Astrocyte of the spinal cord (primary cell): Measurements from ENCODE around the gene TMF1.

Experiments used
- DNase-seq: peaks from one replicate; pipeline ENCODE4 v3.0.0; 2011; ENCODE audit warnings: low read depth, low spot score
- H3K4me3 ChIP-seq: 2 replicates; pipeline ENCODE4 v1.5.1; 2011; ENCODE audit warnings: low read depth, mild to moderate bottlenecking, low read length, moderate library complexity
- in situ Hi-C: cut with HindIII; loops from 2 replicates; pipeline ENCODE4 v1.10.0; 2017; ENCODE audit warnings: low sequenced_read_pairs
- TF ChIP-seq, protein P1 (sequence below): IDR thresholded peaks from 2 replicates; pipeline ENCODE4 v1.5.1; 2012; ENCODE audit warnings: low read depth, mild to moderate bottlenecking, low read length, inconsistent platforms

Gene TMF1, protein sequence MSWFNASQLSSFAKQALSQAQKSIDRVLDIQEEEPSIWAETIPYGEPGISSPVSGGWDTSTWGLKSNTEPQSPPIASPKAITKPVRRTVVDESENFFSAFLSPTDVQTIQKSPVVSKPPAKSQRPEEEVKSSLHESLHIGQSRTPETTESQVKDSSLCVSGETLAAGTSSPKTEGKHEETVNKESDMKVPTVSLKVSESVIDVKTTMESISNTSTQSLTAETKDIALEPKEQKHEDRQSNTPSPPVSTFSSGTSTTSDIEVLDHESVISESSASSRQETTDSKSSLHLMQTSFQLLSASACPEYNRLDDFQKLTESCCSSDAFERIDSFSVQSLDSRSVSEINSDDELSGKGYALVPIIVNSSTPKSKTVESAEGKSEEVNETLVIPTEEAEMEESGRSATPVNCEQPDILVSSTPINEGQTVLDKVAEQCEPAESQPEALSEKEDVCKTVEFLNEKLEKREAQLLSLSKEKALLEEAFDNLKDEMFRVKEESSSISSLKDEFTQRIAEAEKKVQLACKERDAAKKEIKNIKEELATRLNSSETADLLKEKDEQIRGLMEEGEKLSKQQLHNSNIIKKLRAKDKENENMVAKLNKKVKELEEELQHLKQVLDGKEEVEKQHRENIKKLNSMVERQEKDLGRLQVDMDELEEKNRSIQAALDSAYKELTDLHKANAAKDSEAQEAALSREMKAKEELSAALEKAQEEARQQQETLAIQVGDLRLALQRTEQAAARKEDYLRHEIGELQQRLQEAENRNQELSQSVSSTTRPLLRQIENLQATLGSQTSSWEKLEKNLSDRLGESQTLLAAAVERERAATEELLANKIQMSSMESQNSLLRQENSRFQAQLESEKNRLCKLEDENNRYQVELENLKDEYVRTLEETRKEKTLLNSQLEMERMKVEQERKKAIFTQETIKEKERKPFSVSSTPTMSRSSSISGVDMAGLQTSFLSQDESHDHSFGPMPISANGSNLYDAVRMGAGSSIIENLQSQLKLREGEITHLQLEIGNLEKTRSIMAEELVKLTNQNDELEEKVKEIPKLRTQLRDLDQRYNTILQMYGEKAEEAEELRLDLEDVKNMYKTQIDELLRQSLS

DNA sequence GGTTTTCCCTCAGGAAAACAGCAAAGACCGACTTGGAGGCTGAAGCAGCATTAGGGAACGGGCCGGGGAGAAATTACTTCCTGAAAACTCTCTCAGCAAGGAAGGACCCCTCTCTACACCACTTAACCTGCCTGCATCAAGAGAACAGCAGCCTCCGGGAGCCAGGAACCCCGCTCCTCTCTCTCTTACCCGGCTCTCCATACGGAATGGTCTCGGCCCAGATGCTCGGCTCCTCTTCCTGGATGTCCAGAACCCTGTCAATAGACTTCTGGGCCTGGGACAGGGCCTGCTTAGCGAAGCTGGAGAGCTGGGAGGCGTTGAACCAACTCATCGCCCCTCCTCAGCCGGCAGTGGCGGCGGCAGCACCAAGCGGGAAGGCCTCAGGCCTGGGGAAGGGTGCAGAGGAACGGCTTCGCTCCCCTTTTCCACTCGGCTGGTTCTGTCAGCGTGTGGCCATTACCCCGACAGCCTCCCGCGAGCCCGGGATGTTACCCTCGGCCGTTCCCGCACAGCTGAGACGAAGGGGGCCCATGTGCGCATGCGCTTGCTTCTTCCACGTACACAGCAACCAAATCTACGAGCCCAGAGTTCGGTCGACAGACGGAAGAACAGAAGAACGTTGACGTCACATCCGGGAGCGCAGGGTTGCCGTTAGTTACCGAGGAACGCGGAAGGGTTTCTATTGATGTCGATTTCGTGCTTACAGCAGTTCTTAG, at the start of gene TMF1:
Gene TMF1 (minus strand): TSS at position 578 of the 716 bp plus-strand sequence. CDS start 247 bp downstream, at position 331.
- DNase-seq = peak; percentile 98
- in situ Hi-C loops = no loop called here
- TF ChIP-seq, protein P1, sequence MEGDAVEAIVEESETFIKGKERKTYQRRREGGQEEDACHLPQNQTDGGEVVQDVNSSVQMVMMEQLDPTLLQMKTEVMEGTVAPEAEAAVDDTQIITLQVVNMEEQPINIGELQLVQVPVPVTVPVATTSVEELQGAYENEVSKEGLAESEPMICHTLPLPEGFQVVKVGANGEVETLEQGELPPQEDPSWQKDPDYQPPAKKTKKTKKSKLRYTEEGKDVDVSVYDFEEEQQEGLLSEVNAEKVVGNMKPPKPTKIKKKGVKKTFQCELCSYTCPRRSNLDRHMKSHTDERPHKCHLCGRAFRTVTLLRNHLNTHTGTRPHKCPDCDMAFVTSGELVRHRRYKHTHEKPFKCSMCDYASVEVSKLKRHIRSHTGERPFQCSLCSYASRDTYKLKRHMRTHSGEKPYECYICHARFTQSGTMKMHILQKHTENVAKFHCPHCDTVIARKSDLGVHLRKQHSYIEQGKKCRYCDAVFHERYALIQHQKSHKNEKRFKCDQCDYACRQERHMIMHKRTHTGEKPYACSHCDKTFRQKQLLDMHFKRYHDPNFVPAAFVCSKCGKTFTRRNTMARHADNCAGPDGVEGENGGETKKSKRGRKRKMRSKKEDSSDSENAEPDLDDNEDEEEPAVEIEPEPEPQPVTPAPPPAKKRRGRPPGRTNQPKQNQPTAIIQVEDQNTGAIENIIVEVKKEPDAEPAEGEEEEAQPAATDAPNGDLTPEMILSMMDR = peak; percentile 4
- peak within 1 kb of the TSS; percentile 99 for H3K4me3 ChIP-seq

DNA sequence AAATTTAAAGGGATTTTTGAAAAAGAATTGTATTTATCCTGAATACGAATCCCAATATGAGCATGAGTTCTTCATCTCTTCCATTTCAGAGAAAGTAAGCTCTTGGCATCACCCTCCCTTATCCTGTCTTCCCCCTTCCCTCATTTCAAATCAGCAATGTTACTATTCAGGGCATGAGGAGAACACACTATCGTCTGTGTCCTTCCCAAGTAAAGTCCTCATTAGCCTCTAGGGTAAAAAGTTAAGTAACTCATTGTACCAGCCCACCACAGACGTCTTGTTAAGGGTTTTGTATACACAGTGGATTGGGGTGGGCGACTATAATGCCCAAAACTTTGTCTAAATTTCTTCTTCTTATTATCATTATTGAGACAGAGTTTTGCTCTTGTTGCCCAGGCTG, 47.4 kb upstream of the TMF1 start:
- H3K4me3 ChIP-seq = no peak overlapping the region
- no peak for DNase-seq
- TF ChIP-seq, protein P1 = no peak
- in situ Hi-C loops = no loop called here

DNA sequence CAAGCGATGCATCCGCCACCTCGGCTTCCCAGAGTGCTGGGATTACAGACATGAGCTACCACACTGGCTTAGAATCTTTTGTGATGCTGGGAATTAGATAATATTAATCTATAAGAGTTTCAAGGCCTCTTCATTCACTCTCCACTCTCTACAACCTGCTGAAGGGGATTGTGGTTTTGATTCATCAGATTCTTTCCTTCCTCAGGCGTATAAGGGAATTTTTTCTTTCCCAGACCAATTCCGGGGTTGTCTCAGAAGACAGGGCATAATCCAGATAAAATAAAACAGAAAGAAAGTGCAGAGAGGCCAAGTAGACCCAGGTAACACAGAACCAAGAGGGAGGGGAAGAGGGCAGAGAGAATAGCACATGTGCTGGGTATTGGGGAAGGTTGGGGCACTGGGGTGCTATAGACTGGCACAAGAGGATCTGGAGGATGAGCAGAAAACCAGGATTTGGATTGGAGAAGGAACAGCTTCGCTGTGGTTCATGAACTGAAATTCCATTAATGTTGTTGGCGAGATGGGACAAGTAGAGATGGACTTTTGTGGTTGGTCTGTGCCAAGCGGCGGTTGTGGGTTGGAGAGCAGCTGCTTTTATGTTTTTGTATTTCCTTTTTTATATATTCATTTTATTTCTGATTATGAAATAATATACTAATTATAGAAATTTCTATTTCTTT, 45.4 kb upstream of the TMF1 start:
- in situ Hi-C loops = no loop called here
- TF ChIP-seq, protein P1 = no peak
- no peak overlapping the region for H3K4me3 ChIP-seq
- DNase-seq = no peak

DNA sequence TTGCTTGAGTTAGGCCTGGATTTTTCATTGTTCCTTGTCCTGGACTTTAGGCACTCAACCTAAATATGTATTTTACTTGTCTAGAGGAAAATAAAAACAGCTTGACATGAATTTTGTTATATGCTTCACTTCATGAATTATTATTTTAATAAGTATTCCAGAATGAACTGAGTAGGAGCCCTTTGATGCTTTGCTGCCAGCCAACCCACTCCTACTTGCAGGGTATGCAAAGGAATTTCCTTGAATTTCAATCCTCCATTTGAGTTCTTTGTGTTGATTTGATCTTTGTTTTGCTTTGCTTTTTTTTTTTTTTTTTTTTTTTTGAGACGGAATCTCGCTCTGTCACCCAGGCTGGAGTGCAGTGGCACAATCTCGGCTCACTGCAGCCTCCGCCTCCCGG, 44.2 kb upstream of the TMF1 start:
- in situ Hi-C loops = no loop called here
- no peak overlapping the region for H3K4me3 ChIP-seq
- no peak for DNase-seq
- TF ChIP-seq, protein P1 = no peak

DNA sequence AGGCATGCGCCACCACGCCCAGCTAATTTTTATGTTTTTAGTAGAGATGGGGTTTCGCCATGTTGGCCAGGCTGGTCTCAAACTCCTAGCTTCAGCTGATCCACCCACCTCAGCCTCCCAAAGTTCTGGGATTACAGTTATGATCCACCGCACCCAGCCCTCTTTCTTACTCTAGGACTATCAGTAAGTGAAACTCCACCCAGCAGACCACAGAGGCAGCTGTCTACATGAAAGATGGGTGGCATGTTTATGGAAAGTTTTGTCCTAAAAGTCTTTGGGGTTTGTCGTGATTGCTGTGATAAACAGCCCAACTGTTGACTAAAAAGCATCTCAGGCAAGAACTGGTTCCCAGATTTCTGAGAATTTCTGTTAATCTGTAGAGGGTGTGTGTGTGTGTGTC, 43.5 kb upstream of the TMF1 start:
- TF ChIP-seq, protein P1 = no peak
- no peak for DNase-seq
- no peak overlapping the region for H3K4me3 ChIP-seq
- in situ Hi-C loops = no loop called here
